GM18508 (cell line): Measurements from ENCODE around the gene SCARB1.
A peak's percentile ranks its signal among the peaks of the same experiment; 100 is the strongest.

Experiments
- ATAC-seq: cut with Tn5 transposase; IDR thresholded peaks from one replicate; pipeline ENCODE4 v1.9.1; 2021; ENCODE audit warnings: moderate number of reproducible peaks; ENCODE audit not compliant: insufficient read depth, unreplicated experiment

Gene SCARB1

GRCh38 chr12:124866195-124866882 is 2.7 kb upstream of the SCARB1 start:
- ATAC-seq: no peak

- no peak for ATAC-seq
Measured at GRCh38 chr12:124865728-124866127, 2.1 kb upstream of the SCARB1 start.

GRCh38 chr12:124864326-124864752 is 675 bp upstream of the SCARB1 start:
- no peak for ATAC-seq

DNA sequence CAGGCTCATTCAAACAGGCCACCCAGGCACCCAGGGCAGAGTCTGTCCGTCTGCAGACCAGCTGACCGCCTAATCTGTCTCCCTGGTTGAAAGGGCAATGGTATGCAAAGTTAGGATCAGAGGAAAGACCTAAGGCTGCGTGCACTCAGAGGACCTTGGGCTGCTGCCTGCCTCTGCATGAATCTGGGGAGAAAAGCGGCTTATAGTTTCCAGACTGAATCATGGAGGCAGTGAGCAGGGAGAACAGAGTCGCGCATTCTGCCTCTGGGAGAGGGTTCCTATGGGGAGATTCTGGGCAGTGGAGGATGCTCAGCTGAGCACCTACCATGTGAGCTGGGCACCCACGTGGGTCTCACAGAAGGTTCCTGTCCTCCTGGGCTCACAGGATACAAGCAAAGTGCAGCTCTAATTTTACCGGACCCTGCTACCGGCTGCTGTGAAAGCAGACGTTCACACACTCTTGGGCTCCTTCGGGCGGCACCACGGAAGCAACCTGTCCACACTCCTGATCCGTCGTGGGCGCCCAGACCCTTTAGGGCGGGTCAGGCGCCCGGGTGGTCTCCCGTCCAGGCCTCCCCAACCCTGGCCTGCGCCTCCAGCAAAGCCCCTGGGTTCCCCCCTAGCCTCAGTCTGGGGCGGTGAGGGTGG is 772 bp downstream of the SCARB1 start:
- peak; percentile 28 for ATAC-seq

DNA sequence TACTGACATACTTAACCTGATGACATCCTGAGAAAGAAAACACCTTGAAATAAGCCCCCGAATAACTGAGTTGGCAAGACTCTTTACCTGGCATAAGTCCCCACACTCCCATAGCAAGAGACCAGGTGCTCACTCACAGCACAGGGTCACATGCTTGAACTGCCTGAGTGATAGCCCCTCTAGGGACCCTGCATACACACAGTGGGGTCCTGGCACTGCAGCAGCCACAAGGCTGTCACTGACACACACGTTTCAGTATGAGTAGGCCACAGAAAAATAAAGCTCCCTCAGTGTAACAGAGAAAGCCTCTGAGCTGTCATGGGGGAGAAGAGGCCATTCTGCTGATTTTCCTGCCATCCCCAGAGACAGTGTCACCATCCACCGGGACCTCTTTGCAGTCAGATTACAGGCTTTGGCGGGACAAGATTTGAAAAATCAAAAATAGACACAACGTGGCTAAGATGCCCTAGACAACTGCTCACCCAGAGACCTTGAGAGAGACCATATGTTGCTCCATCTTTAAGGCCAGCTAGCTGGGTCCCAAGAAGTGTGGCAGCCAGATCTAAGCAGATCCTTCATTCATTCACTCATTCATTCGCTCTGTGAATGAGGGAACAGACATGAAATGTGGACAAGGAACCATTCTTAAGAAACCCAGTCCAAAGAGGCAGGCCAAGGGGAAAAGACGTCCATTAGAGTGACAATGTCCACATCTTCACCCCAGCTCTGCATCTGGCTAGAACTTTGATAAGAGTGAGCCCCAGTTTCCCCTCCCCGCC is 1.6 kb downstream of the SCARB1 start:
- no peak for ATAC-seq

DNA sequence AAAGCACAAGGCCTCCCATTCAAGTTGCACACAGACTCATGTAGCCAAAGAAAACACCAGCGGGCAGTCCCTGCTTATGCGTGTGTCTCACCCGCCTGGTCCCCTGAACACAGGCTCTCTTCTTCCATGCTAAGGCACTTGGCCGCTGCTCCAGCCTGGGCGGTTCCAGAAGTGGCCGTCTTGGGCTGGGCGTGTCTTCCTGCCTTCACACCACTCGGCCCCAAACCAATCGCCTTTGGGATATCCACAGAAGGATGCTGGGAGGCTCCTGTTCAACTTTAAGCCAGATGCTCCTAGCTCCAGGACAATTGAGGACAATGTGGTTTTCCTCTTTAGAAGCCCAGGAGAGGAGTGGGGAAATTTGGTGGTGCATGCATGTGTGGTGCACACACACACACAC is 2.2 kb downstream of the SCARB1 start:
- no peak for ATAC-seq

DNA sequence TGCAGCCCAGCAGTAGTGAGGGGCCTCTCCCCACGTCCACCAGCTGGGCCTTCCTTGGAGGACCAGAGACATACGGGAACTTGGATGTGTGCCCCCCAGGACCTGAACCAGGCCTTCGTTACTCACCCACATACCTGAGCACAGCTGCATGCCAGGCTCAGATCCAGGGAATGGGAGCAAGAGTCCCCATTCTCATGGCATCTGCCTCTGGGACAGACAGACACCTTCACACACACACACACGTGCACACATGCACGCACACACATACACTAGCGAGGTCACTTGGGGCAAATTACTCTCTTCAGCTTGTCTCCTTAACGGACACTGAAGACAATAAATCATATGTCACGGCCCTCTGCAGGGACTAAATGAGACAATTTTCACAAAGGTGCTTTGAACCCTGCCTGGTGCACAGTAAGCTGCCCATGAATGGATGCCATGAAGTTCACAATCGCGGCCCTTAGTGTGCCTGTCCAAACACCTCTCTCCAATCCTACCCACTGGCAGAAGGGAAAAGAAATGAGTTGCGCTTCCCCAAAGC is 5.7 kb downstream of the SCARB1 start:
- no peak for ATAC-seq

DNA sequence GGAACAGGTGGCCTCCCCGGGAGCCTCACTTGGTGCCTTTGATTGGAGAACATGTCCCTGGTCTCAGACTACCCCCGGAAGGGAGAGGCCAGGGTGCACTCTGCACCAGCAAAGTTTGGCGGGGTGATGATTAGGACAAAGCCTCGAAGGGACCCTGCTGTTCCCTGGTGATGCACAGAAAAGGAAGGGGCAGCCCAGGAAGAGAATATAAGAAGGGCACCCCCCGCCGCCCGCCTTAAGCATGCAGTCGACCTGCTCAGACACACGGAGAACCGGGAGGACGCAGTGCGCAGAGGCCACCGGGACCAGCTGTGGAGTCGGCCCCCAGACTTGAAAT is 6.9 kb downstream of the SCARB1 start:
- ATAC-seq: no peak

- no peak for ATAC-seq
Measured at GRCh38 chr12:124856132-124856841, 7.4 kb downstream of the SCARB1 start.

- ATAC-seq: no peak
Measured at GRCh38 chr12:124855275-124855957, 8.2 kb downstream of the SCARB1 start.

GRCh38 chr12:124854637-124855184 is 9.0 kb downstream of the SCARB1 start:
- no peak for ATAC-seq

- no peak for ATAC-seq
Measured at GRCh38 chr12:124853781-124854636, 9.7 kb downstream of the SCARB1 start.

DNA sequence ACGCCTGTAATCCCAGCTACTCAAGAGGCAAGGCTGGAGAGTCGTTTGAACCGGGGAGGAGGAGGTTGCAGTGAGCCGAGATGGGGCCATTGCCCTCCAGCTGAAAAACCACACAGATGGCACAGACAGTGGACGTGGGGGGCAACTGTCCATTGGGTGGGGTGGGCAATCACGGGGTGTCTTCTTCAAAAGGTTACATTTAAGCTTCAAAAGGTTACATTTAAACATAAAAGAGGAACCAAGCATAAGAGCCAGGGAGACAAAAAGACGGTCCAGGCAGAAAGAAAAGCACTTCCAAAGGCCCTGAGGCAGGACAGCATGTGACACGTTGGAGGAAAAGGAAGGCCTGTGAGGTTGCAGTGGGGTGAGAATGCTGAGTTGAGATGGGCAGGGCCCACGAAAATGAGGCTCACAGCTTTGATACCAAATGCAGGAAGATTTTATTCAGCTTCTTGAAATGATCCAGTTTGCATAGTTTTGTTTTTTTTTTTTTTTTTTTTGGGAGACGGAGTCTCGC is 10.7 kb downstream of the SCARB1 start:
- no peak for ATAC-seq

DNA sequence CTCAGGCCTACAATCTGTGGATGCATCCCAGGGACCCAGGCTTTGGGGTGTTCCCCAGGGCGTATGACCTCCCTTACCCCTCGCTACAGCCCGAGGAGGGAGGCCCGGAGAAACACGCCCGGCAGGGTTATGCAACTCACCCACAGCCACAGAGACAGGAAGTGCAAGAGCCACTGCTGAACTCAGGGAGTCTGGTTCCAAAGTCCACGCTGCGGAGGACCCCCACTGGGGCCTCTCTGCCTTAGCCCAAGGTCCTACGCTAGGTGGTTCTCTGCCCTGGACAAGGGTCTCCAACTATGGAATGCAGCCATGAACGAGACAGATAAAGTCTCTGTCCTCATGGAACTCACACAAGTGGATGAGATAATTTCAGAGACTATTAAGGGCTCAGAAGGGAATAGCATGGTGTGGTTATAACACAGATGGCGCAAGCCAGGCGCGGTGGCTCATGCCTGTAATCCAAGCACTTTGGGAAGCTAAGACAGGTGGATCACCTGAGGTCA is 11.3 kb downstream of the SCARB1 start:
- no peak for ATAC-seq

GRCh38 chr12:124851342-124851741 is 12.3 kb downstream of the SCARB1 start:
- no peak for ATAC-seq

DNA sequence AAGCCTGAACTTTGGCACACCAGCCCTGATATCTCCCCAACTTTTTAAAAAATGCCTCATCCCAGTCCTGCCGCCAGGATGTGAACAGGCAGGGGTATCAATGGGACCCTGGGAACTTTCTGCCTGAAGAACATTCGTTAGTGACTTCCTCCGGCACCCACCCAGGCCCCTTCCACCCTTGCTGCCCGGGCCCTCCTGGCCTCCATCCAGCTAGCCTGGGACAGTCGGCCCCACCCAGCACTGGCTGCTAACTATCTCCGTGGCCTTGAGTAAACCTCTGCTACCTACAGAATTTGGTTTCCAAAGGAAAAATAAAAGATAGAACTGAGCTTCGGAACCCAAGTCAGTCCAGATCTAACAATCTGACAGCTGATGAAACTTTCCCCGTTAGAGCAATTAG is 14.3 kb downstream of the SCARB1 start:
- ATAC-seq: no peak

- ATAC-seq: no peak
Measured at GRCh38 chr12:124848621-124849380, 14.9 kb downstream of the SCARB1 start.
